Measurements from ENCODE around the gene ASB15. TPM values are rescaled to one million over a fixed set of nuclear protein-coding genes. Genes with fewer than 3 reads are reported as not detected.

Gene ASB15
- total and polyA plus RNA-seq, 2 donors (not counting 3 experiments of a cell fraction or from before 2014, with no cell fraction given) = not detected

DNA sequence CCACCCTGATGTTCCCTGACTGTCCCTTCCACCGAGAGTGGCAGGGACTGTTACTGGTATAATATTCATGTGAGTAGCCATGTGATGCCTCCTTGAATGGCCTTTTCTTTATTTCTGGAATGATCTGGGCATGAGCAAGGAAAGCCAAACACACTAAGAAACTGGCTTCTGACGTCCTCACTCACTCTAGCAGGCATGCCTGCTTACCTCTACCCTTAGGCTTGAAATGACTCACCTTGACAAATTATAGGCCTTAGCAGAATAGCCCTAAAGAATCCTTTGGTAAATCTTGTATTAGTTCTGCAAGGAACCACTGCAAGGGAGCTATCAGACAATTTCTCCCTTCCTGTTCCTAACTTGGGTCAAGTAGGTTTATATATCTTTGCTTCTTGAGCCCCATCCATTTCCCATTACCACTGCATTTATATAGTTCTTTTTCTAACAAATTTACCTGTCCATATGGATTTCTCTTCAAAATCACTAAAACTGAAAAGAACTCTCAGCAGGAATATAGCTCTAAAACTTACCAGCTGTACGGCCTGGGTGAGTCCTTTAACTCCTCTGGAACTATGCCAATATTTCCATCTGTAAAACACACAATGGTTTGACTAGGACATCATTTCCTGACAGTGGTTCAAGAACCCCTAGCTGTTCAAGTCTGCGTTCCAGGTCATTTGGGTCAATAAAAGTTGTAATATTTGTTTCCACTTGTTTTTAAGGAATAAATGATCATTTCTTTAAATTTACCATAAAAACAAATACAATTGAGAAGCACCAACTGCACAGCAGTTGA, 31.0 kb upstream of the ASB15 start:
- FAIRE-seq (peak; percentile 18), DNase-seq (ENCODE audit: low read depth, low spot score) (peak; percentile 72)
- H3K4me1 ChIP-seq (ENCODE audit: control insufficient read depth, extremely low read depth, insufficient read depth, low read length) = peaks cover 18% of the 10 kb centered on the region
- intact Hi-C loops (cut with micrococcal nuclease) = no loop called here
- TF ChIP-seq FOS (IDR thresholded peaks at IDR 0.05; ENCODE audit: borderline replicate concordance, insufficient read depth, low read length) (no peak), EZH2 (IDR thresholded peaks at IDR 0.05; ENCODE audit: borderline replicate concordance, low read depth, low read length, severe bottlenecking) (no peak), POLR2AphosphoS5 (IDR thresholded peaks at IDR 0.05; ENCODE audit: insufficient read depth, low read depth, low read length) (no peak), JUN (IDR thresholded peaks at IDR 0.05; ENCODE audit: borderline replicate concordance, insufficient read depth, insufficient read length, low read depth) (no peak), POLR2A (IDR thresholded peaks at IDR 0.05; ENCODE audit: low read depth, low read length) (no peak), MYC (IDR thresholded peaks at IDR 0.05; ENCODE audit: low read depth, low read length) (no peak), GATA2 (IDR thresholded peaks at IDR 0.05; ENCODE audit: insufficient read depth, insufficient read length, low read depth, low read length) (no peak), MAX (IDR thresholded peaks at IDR 0.05; ENCODE audit: insufficient read depth, insufficient read length) (no peak)
- TF ChIP-seq, protein P1, sequence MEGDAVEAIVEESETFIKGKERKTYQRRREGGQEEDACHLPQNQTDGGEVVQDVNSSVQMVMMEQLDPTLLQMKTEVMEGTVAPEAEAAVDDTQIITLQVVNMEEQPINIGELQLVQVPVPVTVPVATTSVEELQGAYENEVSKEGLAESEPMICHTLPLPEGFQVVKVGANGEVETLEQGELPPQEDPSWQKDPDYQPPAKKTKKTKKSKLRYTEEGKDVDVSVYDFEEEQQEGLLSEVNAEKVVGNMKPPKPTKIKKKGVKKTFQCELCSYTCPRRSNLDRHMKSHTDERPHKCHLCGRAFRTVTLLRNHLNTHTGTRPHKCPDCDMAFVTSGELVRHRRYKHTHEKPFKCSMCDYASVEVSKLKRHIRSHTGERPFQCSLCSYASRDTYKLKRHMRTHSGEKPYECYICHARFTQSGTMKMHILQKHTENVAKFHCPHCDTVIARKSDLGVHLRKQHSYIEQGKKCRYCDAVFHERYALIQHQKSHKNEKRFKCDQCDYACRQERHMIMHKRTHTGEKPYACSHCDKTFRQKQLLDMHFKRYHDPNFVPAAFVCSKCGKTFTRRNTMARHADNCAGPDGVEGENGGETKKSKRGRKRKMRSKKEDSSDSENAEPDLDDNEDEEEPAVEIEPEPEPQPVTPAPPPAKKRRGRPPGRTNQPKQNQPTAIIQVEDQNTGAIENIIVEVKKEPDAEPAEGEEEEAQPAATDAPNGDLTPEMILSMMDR (IDR thresholded peaks at IDR 0.05; ENCODE audit: extremely low read depth in 1 of 2, insufficient read depth in 1 of 2, low read depth in 1 of 2, low read length in 2 of 2) = no peak
- H3K4me2 ChIP-seq (ENCODE audit: insufficient read depth, low read length) = peak overlapping the region; percentile 47
- BruUV-seq (replicated peaks) = no TSS peak
- CTCF ChIA-PET = interaction anchor here (0.6 to 2.0 kb wide), 7 partner anchors 11 to 531 kb away, joined by 3 to 8 read pairs (median 5); partner anchors contain the start of gene NDUFA5
- H3K36me3 ChIP-seq (ENCODE audit: control insufficient read depth in 2 of 2, extremely low read depth in 1 of 2, insufficient read depth in 2 of 2, low read length in 2 of 2) = no peaks in the 10 kb centered on the region
- H3K9ac ChIP-seq (replicated peaks; ENCODE audit: extremely low read depth, insufficient read depth, low read length) = no peak overlapping the region
- no peak overlapping the region for H3K4me3 ChIP-seq (replicated peaks in 1 of 3; ENCODE audit: insufficient read depth in 1 of 3, low read depth in 1 of 3, low read length in 3 of 3)
- no peaks in the 10 kb centered on the region for H3K9me1 ChIP-seq (replicated peaks; ENCODE audit: control insufficient read depth, extremely low read depth, insufficient read depth, low read length)
- dilution Hi-C loops (cut with MboI; ENCODE audit: extremely low pct_ligation_motif_present, low sequenced_read_pairs) = no loop called here
- no peaks in the 10 kb centered on the region for H3K27me3 ChIP-seq (ENCODE audit: control insufficient read depth in 2 of 2, insufficient read depth in 2 of 2, low read length in 2 of 2)
- H2AFZ ChIP-seq (ENCODE audit: low read depth, low read length) = no peak overlapping the region
- peak overlapping the region; percentile 11 for H3K27ac ChIP-seq (ENCODE audit: insufficient read depth, low read depth, low read length)
- no peaks in the 10 kb centered on the region for H3K79me2 ChIP-seq (ENCODE audit: control insufficient read depth, insufficient read depth, low read length)
- no peaks in the 10 kb centered on the region for H3K9me3 ChIP-seq (replicated peaks; ENCODE audit: control insufficient read depth, insufficient read depth, low read length)
- POLR2A ChIA-PET = interaction anchor here (1.2 kb wide), 1 partner anchor 13 kb away, joined by 3 read pairs; the partner anchor contains the start of gene NDUFA5
- H4K20me1 ChIP-seq (replicated peaks; ENCODE audit: control insufficient read depth, extremely low read depth, insufficient read depth, low read length) = no peaks in the 10 kb centered on the region

Measured in endothelial cell of umbilical vein (primary cell).